Type B pancreatic cell (in vitro differentiated cells): Measurements from ENCODE around the gene RNF34. TPM values are rescaled to one million over a fixed set of nuclear protein-coding genes. Genes with fewer than 3 reads are reported as not detected.

Experiments
- DNase-seq: peaks from one replicate; pipeline ENCODE4 v3.0.0; 2021; ENCODE audit warnings: mixed read lengths; ENCODE audit not compliant: unreplicated experiment; ENCODE audit errors: extremely low spot score
- H3K27ac Mint-ChIP-seq: 2 replicates; pipeline ENCODE4 v1.8.0; 2021; ENCODE audit warnings: mild to moderate bottlenecking, mixed read lengths
- H3K27me3 Mint-ChIP-seq: 2 replicates; pipeline ENCODE4 v1.8.0; 2021; ENCODE audit warnings: mixed read lengths
- H3K36me3 Mint-ChIP-seq: 2 replicates; pipeline ENCODE4 v1.8.0; 2021; ENCODE audit warnings: mixed read lengths
- H3K4me1 Mint-ChIP-seq: one replicate; pipeline ENCODE4 v1.8.0; 2021; ENCODE audit warnings: mixed read lengths; ENCODE audit not compliant: unreplicated experiment
- H3K4me3 Mint-ChIP-seq: 2 replicates; pipeline ENCODE4 v1.8.0; 2021; ENCODE audit warnings: mild to moderate bottlenecking, mixed read lengths
- H3K9me3 Mint-ChIP-seq: 2 replicates; pipeline ENCODE4 v1.8.0; 2021; ENCODE audit warnings: mixed read lengths
- total RNA-seq: library from RNA; stranded (reverse); gene quantifications from 2 replicates; pipeline ENCODE4 v1.2.1, GENCODE V29; 2021; ENCODE audit warnings: low replicate concordance
- TF ChIP-seq, protein P1 (sequence below): fragments of 200-600 bp; sonication (generic); conservative IDR thresholded peaks from 2 replicates; pipeline ENCODE4 v1.5.0; 2021; ENCODE audit warnings: antibody characterized with exemption, mild to moderate bottlenecking

Gene RNF34
- total RNA-seq, 1 donor from 2014 or later, result 47.8 TPM

DNA sequence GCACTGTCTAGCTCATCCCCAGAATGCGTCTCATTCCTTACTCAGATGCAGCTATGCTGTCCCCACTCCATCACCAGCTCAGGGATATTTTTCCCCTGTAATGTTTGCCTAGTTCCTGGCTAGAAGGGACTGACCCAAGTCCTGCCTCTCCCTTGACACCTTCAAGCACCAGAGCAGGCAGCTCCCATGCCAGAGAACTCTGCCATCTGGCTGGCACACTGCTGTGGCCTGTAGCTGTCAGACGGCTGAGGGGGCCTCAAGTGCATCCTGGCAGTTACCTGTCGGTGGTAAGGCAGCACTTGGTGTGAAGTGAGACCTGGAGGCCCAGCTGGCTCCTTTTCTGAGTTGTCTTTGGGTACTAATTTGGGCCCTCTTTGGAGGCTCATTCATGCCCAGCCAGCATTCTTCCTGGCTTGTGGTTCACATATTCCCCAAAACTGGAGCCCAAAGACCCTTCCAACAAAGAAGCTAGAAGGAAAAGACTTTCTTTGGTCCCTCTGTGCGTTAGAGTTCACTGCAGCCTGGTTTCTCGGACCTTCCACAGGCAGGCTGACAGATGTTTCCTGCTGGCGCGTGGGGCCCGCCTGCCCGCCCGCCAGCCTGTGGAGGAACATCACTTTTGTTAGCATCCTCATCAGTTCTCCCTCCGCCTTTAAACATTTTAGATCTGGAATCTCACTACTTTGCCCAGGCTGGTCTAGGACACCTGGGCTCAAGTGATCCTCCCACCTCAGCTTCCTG, 33.0 kb downstream of the RNF34 start:
- DNase-seq, result no peak
- no peaks in the 10 kb centered on the region for H3K4me1 Mint-ChIP-seq
- peaks cover 53% of the 10 kb centered on the region for H3K36me3 Mint-ChIP-seq
- TF ChIP-seq, protein P1, sequence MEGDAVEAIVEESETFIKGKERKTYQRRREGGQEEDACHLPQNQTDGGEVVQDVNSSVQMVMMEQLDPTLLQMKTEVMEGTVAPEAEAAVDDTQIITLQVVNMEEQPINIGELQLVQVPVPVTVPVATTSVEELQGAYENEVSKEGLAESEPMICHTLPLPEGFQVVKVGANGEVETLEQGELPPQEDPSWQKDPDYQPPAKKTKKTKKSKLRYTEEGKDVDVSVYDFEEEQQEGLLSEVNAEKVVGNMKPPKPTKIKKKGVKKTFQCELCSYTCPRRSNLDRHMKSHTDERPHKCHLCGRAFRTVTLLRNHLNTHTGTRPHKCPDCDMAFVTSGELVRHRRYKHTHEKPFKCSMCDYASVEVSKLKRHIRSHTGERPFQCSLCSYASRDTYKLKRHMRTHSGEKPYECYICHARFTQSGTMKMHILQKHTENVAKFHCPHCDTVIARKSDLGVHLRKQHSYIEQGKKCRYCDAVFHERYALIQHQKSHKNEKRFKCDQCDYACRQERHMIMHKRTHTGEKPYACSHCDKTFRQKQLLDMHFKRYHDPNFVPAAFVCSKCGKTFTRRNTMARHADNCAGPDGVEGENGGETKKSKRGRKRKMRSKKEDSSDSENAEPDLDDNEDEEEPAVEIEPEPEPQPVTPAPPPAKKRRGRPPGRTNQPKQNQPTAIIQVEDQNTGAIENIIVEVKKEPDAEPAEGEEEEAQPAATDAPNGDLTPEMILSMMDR, result no peak
- H3K4me3 Mint-ChIP-seq, result no peak overlapping the region
- H3K27ac Mint-ChIP-seq, result no peak overlapping the region
- H3K9me3 Mint-ChIP-seq, result peaks cover 8% of the 10 kb centered on the region
- no peaks in the 10 kb centered on the region for H3K27me3 Mint-ChIP-seq

DNA sequence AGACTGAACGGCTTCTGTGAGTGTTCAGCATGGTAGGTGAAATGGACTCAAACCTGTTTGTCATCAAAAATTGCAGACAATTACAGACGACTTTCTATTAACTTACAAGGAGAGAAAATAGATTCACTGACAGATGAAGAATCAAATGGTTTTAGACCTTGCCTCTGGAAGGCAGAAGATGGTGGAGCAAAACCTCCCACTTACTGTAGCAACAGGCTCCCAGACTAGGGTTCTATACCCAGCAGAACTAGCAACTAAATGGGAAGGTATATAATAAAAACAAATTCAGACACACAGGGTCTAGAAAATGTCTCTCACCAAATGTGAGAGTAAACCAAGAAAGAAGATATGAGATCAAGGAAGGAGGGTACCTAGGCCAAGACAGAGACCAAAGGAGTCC, 36.8 kb downstream of the RNF34 start:
- no peak overlapping the region for H3K27ac Mint-ChIP-seq
- no peak overlapping the region for H3K4me3 Mint-ChIP-seq
- H3K36me3 Mint-ChIP-seq, result peaks cover 59% of the 10 kb centered on the region
- H3K4me1 Mint-ChIP-seq, result no peaks in the 10 kb centered on the region
- peaks cover 8% of the 10 kb centered on the region for H3K9me3 Mint-ChIP-seq
- no peaks in the 10 kb centered on the region for H3K27me3 Mint-ChIP-seq
- TF ChIP-seq, protein P1, result no peak
- DNase-seq, result no peak

DNA sequence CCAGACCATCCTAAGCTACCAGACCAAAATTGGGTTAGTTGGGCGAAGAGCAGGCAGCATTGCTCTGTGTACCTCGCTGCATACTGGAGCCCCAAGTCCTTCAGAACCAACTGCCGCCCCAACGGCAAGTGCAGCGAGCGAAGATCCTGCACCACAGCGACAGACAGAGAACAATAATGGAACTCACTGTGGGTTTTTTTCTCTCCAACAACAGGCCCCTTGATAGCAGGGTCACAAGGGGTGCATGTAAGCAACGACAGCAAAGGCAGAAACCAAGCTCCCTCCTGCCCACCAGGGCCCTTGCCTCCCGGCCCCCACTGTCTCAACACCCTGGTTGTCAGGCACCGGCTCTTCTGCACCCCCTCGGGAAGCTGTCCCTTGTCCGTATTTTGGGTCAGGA, 39.0 kb downstream of the RNF34 start:
- Mint-ChIP-seq H3K36me3 (peaks cover 48% of the 10 kb centered on the region), H3K27ac (no peak overlapping the region), H3K4me1 (no peaks in the 10 kb centered on the region), H3K4me3 (no peak overlapping the region), H3K9me3 (peaks cover 8% of the 10 kb centered on the region), H3K27me3 (no peaks in the 10 kb centered on the region)
- no peak for DNase-seq
- TF ChIP-seq, protein P1, result no peak

DNA sequence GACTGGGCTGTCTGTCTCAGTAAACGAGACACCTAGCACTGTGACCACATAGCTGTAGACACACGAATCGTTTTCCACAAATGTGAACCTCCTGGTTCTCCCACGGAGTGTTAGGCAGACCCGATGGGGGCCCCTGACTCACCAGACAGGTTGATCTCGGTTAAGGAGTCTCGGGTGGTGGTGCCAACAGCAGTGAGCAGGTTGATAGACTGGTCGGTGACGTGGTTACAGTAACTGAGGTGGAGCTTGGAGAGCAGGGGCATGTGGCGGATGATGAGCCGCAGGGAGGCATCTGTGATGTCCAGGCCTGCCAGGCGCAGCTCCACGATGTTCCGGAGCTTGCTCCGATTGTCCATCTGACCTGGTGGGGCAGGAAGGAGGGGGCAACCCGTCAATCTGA, 39.8 kb downstream of the RNF34 start:
- TF ChIP-seq, protein P1, result no peak
- no peaks in the 10 kb centered on the region for H3K27me3 Mint-ChIP-seq
- H3K27ac Mint-ChIP-seq, result no peak overlapping the region
- peaks cover 8% of the 10 kb centered on the region for H3K9me3 Mint-ChIP-seq
- DNase-seq, result no peak
- H3K36me3 Mint-ChIP-seq, result peaks cover 46% of the 10 kb centered on the region
- no peaks in the 10 kb centered on the region for H3K4me1 Mint-ChIP-seq
- H3K4me3 Mint-ChIP-seq, result no peak overlapping the region

DNA sequence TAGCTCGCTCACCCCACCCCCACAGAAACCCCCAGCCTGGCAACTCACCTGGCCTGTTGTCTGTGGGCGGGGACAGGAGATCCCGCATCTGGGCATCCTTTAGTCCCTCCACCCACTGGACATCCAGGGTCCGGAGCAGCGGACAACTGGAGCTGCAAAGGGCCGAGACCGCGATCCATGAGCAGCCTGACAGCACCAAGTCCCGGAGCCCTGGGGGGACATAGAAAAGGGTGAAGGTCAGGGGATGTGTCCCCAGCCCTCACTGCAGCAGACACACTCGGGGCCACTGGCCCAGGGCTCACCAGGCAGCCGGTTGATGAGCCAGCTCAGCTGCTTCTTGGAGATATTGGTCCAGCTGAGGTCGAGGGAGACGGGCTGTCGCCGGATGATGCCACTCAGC, 40.9 kb downstream of the RNF34 start:
- H3K9me3 Mint-ChIP-seq, result peaks cover 8% of the 10 kb centered on the region
- H3K27me3 Mint-ChIP-seq, result no peaks in the 10 kb centered on the region
- H3K27ac Mint-ChIP-seq, result no peak overlapping the region
- peaks cover 39% of the 10 kb centered on the region for H3K36me3 Mint-ChIP-seq
- no peak for DNase-seq
- TF ChIP-seq, protein P1, result no peak
- H3K4me3 Mint-ChIP-seq, result no peak overlapping the region
- H3K4me1 Mint-ChIP-seq, result no peaks in the 10 kb centered on the region
